Measurements from ENCODE around the gene PLXNA4. TPM values are rescaled to one million over a fixed set of nuclear protein-coding genes. Genes with fewer than 3 reads are reported as not detected.

Gene PLXNA4
- total RNA-seq, 2 donors from 2014 or later: 24.0 to 42.7 TPM

GRCh38 chr7:132152131-132152889 is 424.0 kb downstream of the PLXNA4 start:
- H3K9ac ChIP-seq (ENCODE audit: extremely low read depth, low read length, poor library complexity, severe bottlenecking): no peak overlapping the region
- WGBS, 2 experiments (ENCODE audit: insufficient coverage in 1 of 2, insufficient read length in 1 of 2): 88 to 94% methylated on average over 5 to 7 of the region's 7 CpGs
- H3K4me1 Mint-ChIP-seq: peaks cover 2% of the 10 kb centered on the region
- H3K36me3 ChIP-seq (ENCODE audit: control insufficient read depth, insufficient read depth, low read length): peaks cover 3% of the 10 kb centered on the region
- no peak overlapping the region for H3K27ac ChIP-seq (ENCODE audit: low read depth, low read length)
- H3K4me1 ChIP-seq (ENCODE audit: control insufficient read depth, insufficient read depth, low read length): no peaks in the 10 kb centered on the region
- no peak overlapping the region for H3K4me3 ChIP-seq (ENCODE audit: low read length)
- no peaks in the 10 kb centered on the region for H3K27me3 ChIP-seq (ENCODE audit: control insufficient read depth, insufficient read depth, low read length, poor library complexity, severe bottlenecking)
- no peak overlapping the region for H3K27ac Mint-ChIP-seq
- H3K27me3 Mint-ChIP-seq (ENCODE audit: insufficient read depth): peaks cover 2% of the 10 kb centered on the region
- H3K9me3 Mint-ChIP-seq: no peaks in the 10 kb centered on the region
- peaks cover 44% of the 10 kb centered on the region for H3K36me3 Mint-ChIP-seq (ENCODE audit: low read depth)
- no peak for DNase-seq
- no peak overlapping the region for H3K4me3 Mint-ChIP-seq
- no peaks in the 10 kb centered on the region for H3K9me3 ChIP-seq (ENCODE audit: control insufficient read depth, low read length)
- TF ChIP-seq CTCF (conservative IDR thresholded peaks at IDR 0.05): no peak

- Mint-ChIP-seq H3K27ac (no peak overlapping the region), H3K4me1 (peaks cover 2% of the 10 kb centered on the region), H3K36me3 (ENCODE audit: low read depth) (peaks cover 44% of the 10 kb centered on the region), H3K27me3 (ENCODE audit: insufficient read depth) (peaks cover 2% of the 10 kb centered on the region), H3K4me3 (no peak overlapping the region), H3K9me3 (no peaks in the 10 kb centered on the region)
- WGBS, 2 experiments (ENCODE audit: insufficient coverage in 1 of 2, insufficient read length in 1 of 2): 74 to 100% methylated on average over 2 of the region's 2 CpGs
- Histone ChIP-seq H3K4me3 (ENCODE audit: low read length) (no peak overlapping the region), H3K36me3 (ENCODE audit: control insufficient read depth, insufficient read depth, low read length) (peaks cover 7% of the 10 kb centered on the region), H3K9ac (ENCODE audit: extremely low read depth, low read length, poor library complexity, severe bottlenecking) (no peak overlapping the region), H3K27me3 (ENCODE audit: control insufficient read depth, insufficient read depth, low read length, poor library complexity, severe bottlenecking) (no peaks in the 10 kb centered on the region), H3K27ac (ENCODE audit: low read depth, low read length) (no peak overlapping the region), H3K9me3 (ENCODE audit: control insufficient read depth, low read length) (no peaks in the 10 kb centered on the region), H3K4me1 (ENCODE audit: control insufficient read depth, insufficient read depth, low read length) (no peaks in the 10 kb centered on the region)
- TF ChIP-seq CTCF (conservative IDR thresholded peaks at IDR 0.05): no peak
- DNase-seq: no peak
Observed at GRCh38 chr7:132150711-132151110, 425.6 kb downstream of the PLXNA4 start.

- no peak for TF ChIP-seq CTCF (conservative IDR thresholded peaks at IDR 0.05)
- H3K4me1 Mint-ChIP-seq: no peaks in the 10 kb centered on the region
Observed at GRCh38 chr7:132149436-132150304, 426.6 kb downstream of the PLXNA4 start.

More at GRCh38 chr7:132149436-132150304, 426.6 kb downstream of the PLXNA4 start:
- Histone ChIP-seq H3K9ac (ENCODE audit: extremely low read depth, low read length, poor library complexity, severe bottlenecking) (no peak overlapping the region), H3K9me3 (ENCODE audit: control insufficient read depth, low read length) (no peaks in the 10 kb centered on the region), H3K4me1 (ENCODE audit: control insufficient read depth, insufficient read depth, low read length) (no peaks in the 10 kb centered on the region), H3K36me3 (ENCODE audit: control insufficient read depth, insufficient read depth, low read length) (peaks cover 12% of the 10 kb centered on the region), H3K27ac (ENCODE audit: low read depth, low read length) (no peak overlapping the region), H3K4me3 (ENCODE audit: low read length) (no peak overlapping the region), H3K27me3 (ENCODE audit: control insufficient read depth, insufficient read depth, low read length, poor library complexity, severe bottlenecking) (no peaks in the 10 kb centered on the region)
- DNase-seq: no peak
- Mint-ChIP-seq H3K4me3 (no peak overlapping the region), H3K9me3 (no peaks in the 10 kb centered on the region), H3K36me3 (ENCODE audit: low read depth) (peaks cover 54% of the 10 kb centered on the region), H3K27ac (no peak overlapping the region), H3K27me3 (ENCODE audit: insufficient read depth) (peaks cover 2% of the 10 kb centered on the region)
- 89 to 92% methylated on average over 6 to 8 of the region's 8 CpGs for WGBS, 2 experiments (ENCODE audit: insufficient coverage in 1 of 2, insufficient read length in 1 of 2)

All from endodermal cell (in vitro differentiated cells).